Neural progenitor cell (in vitro differentiated cells): Measurements from ENCODE around the gene SHC3.

Experiments
- EZH2phosphoT487 ChIP-seq: fragments of 200-600 bp; sonication (generic); IDR thresholded peaks from 2 replicates; pipeline ENCODE4 v1.6.1; 2017; ENCODE audit warnings: antibody characterized with exemption
- TF ChIP-seq, protein P1 (sequence below): fragments of 200-600 bp; sonication (generic); IDR thresholded peaks from 2 replicates; pipeline ENCODE4 v1.5.1; 2017; ENCODE audit warnings: antibody characterized with exemption, mild to moderate bottlenecking

GRCh38 chr9:89039664-89040063, 139.0 kb downstream of the SHC3 start:
- TF ChIP-seq, protein P1, sequence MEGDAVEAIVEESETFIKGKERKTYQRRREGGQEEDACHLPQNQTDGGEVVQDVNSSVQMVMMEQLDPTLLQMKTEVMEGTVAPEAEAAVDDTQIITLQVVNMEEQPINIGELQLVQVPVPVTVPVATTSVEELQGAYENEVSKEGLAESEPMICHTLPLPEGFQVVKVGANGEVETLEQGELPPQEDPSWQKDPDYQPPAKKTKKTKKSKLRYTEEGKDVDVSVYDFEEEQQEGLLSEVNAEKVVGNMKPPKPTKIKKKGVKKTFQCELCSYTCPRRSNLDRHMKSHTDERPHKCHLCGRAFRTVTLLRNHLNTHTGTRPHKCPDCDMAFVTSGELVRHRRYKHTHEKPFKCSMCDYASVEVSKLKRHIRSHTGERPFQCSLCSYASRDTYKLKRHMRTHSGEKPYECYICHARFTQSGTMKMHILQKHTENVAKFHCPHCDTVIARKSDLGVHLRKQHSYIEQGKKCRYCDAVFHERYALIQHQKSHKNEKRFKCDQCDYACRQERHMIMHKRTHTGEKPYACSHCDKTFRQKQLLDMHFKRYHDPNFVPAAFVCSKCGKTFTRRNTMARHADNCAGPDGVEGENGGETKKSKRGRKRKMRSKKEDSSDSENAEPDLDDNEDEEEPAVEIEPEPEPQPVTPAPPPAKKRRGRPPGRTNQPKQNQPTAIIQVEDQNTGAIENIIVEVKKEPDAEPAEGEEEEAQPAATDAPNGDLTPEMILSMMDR: no peak
- TF ChIP-seq EZH2phosphoT487: no peak
